ENCODE measurements around the gene NUP214. TPM values are rescaled to one million over a fixed set of nuclear protein-coding genes. Genes with fewer than 3 reads are reported as not detected.

The NUP214 gene
- total RNA-seq, 1 experiment from 2014 or later: 35.5 TPM

DNA sequence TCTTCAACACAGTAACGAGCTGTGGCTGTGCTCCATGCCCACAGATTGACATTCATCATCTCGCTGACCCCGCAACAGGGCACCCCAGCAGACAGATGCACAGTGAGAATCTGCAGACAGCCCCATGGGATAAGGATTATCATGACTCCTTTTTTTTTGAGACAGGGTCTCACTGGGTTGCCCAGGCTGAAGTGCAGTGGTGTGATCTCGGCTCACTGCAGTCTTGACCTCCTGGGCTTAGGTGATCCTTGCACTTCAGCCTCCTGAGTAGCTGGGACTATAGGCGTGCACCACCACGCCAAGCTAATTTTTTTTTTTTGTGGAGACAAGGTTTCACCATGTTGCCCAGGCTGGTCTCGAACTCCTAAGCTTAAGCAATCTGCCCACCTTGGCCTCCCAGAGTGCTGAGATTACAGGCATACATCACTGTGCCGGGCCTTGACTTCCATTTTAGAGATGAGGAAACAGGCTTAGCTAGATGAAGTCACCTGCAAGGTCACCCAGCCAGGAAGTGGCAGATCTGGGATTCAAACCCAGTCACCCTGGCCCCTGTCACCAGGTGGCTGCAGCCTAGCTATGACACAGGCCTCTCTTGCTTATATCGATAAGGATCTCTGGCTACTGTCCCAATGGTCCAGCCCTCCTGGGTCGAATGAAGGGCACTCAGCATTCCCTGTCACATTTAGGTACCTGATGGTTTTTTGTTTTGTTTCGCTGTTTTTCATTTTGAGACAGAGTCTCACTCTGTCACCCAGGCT, 24.0 kb upstream of the NUP214 start:
- intact Hi-C loops (cut with micrococcal nuclease): no loop called here
- BruUV-seq (replicated peaks): no TSS peak
- H3K9me3 ChIP-seq (ENCODE audit: control insufficient read depth in 1 of 2, insufficient read depth in 1 of 2, low read depth in 1 of 2, low read length in 2 of 2): no peaks in the 10 kb centered on the region
- no peaks in the 10 kb centered on the region for H4K20me1 ChIP-seq (ENCODE audit: insufficient read depth)
- no peaks in the 10 kb centered on the region for H3K36me3 ChIP-seq (ENCODE audit: control insufficient read depth in 1 of 2, insufficient read depth in 2 of 2, low read length in 2 of 2)
- RAD21 ChIA-PET (ENCODE audit: low non-redundant PET in 1 of 2, low total read pairs in 2 of 2, uncharacterized antibody in 2 of 2, unreplicated experiment in 2 of 2): no interaction called here
- H3K9ac ChIP-seq (ENCODE audit: low read length): no peak overlapping the region
- H3K4me2 ChIP-seq (ENCODE audit: low read length): no peak overlapping the region
- H3K27ac ChIP-seq (ENCODE audit: low read depth, low read length): no peak overlapping the region
- no peak overlapping the region for H3K4me3 ChIP-seq (replicated peaks in 1 of 2; ENCODE audit: low read depth in 1 of 2, low read length in 2 of 2)
- H3K4me1 ChIP-seq (ENCODE audit: control insufficient read depth in 1 of 2, insufficient read depth in 2 of 2, low read length in 2 of 2): peaks cover 9 to 18% of the 10 kb centered on the region in 2 experiments
- TF ChIP-seq, protein P1, sequence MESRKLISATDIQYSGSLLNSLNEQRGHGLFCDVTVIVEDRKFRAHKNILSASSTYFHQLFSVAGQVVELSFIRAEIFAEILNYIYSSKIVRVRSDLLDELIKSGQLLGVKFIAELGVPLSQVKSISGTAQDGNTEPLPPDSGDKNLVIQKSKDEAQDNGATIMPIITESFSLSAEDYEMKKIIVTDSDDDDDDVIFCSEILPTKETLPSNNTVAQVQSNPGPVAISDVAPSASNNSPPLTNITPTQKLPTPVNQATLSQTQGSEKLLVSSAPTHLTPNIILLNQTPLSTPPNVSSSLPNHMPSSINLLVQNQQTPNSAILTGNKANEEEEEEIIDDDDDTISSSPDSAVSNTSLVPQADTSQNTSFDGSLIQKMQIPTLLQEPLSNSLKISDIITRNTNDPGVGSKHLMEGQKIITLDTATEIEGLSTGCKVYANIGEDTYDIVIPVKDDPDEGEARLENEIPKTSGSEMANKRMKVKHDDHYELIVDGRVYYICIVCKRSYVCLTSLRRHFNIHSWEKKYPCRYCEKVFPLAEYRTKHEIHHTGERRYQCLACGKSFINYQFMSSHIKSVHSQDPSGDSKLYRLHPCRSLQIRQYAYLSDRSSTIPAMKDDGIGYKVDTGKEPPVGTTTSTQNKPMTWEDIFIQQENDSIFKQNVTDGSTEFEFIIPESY (IDR thresholded peaks at IDR 0.05; ENCODE audit: extremely low read depth, insufficient replicate concordance, low read length): no peak
- TF ChIP-seq EZH2phosphoT487 (IDR thresholded peaks at IDR 0.05; ENCODE audit: borderline replicate concordance): no peak
- TF ChIP-seq ZNF274 (IDR thresholded peaks at IDR 0.05; ENCODE audit: low read depth, low read length): no peak
- TF ChIP-seq, protein P2, sequence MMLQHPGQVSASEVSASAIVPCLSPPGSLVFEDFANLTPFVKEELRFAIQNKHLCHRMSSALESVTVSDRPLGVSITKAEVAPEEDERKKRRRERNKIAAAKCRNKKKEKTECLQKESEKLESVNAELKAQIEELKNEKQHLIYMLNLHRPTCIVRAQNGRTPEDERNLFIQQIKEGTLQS (IDR thresholded peaks at IDR 0.05): no peak
- no peak for TF ChIP-seq SP1 (IDR thresholded peaks at IDR 0.05; ENCODE audit: low read depth)
- POLR2A ChIA-PET: interaction anchor here (0.6 kb wide), 1 partner anchor 31 kb away, joined by 4 read pairs; no protein-coding TSS in a partner anchor
- no peak for DNase-seq (ENCODE audit: low read depth, low spot score)
- no peak for ATAC-seq
- CTCF ChIA-PET: no interaction called here
- H3K27me3 ChIP-seq (ENCODE audit: insufficient read depth, low read length): no peaks in the 10 kb centered on the region
- H3K79me2 ChIP-seq (ENCODE audit: insufficient read depth, low read length): no peaks in the 10 kb centered on the region; the same call in 1 of the 2 replicates
- H2AFZ ChIP-seq (ENCODE audit: low read depth, low read length, poor library complexity, severe bottlenecking): no peak overlapping the region
- no peaks in the 10 kb centered on the region for H3K9me2 ChIP-seq (ENCODE audit: insufficient read depth)

DNA sequence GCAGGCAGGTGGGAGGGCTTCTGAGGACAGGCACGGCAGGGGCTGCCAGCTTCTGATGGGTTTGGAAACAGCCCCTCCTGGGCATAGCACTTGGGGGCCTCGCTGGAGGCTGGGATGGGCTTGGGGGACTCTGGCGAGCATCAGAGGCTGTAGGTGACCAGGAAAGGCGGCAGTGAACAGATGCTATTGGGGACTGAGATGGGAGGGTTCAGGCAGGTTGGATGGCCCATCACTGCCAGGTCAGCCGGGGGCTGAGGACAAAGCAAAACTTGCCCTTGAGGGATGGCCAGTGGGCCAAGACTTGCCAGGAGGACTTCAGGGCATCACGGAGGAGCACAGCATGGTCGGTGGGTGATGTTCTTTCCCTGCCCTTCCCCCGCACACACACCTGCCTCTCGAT, 22.4 kb upstream of the NUP214 start:
- ChIA-PET POLR2A (no interaction called here), RAD21 (ENCODE audit: low non-redundant PET in 1 of 2, low total read pairs in 2 of 2, uncharacterized antibody in 2 of 2, unreplicated experiment in 2 of 2) (no interaction called here), CTCF (no interaction called here)
- Histone ChIP-seq H3K4me3 (replicated peaks in 1 of 2; ENCODE audit: low read depth in 1 of 2, low read length in 2 of 2) (no peak overlapping the region), H2AFZ (ENCODE audit: low read depth, low read length, poor library complexity, severe bottlenecking) (no peak overlapping the region), H3K27ac (ENCODE audit: low read depth, low read length) (no peak overlapping the region), H3K9ac (ENCODE audit: low read length) (no peak overlapping the region), H3K9me2 (ENCODE audit: insufficient read depth) (no peaks in the 10 kb centered on the region), H4K20me1 (ENCODE audit: insufficient read depth) (no peaks in the 10 kb centered on the region), H3K36me3 (ENCODE audit: control insufficient read depth in 1 of 2, insufficient read depth in 2 of 2, low read length in 2 of 2) (no peaks in the 10 kb centered on the region), H3K79me2 (ENCODE audit: insufficient read depth, low read length) (no peaks in the 10 kb centered on the region), H3K4me1 (ENCODE audit: control insufficient read depth in 1 of 2, insufficient read depth in 2 of 2, low read length in 2 of 2) (peaks cover 0 to 4% of the 10 kb centered on the region in 2 experiments; a peak in 1 of 4 replicates), H3K9me3 (ENCODE audit: control insufficient read depth in 1 of 2, insufficient read depth in 1 of 2, low read depth in 1 of 2, low read length in 2 of 2) (no peaks in the 10 kb centered on the region), H3K4me2 (ENCODE audit: low read length) (no peak overlapping the region), H3K27me3 (ENCODE audit: insufficient read depth, low read length) (no peaks in the 10 kb centered on the region)
- no peak for DNase-seq (ENCODE audit: low read depth, low spot score)
- ATAC-seq: no peak
- intact Hi-C loops (cut with micrococcal nuclease): no loop called here
- no TSS peak for BruUV-seq (replicated peaks)
- TF ChIP-seq TCF7L2 (IDR thresholded peaks at IDR 0.05; ENCODE audit: borderline replicate concordance, extremely low read depth, insufficient read depth, insufficient read length) (no peak), ZNF274 (IDR thresholded peaks at IDR 0.05; ENCODE audit: low read depth, low read length) (no peak), JUND (IDR thresholded peaks at IDR 0.05) (no peak), EZH2phosphoT487 (IDR thresholded peaks at IDR 0.05; ENCODE audit: borderline replicate concordance) (no peak), SP1 (IDR thresholded peaks at IDR 0.05; ENCODE audit: low read depth) (no peak), POLR2A (IDR thresholded peaks at IDR 0.05; ENCODE audit: borderline replicate concordance, extremely low read depth, insufficient read depth, insufficient read length) (no peak), SRF (IDR thresholded peaks at IDR 0.05; ENCODE audit: low read depth) (no peak), FOSL1 (IDR thresholded peaks at IDR 0.05; ENCODE audit: low read depth) (no peak), ELF1 (IDR thresholded peaks at IDR 0.05; ENCODE audit: borderline replicate concordance, low read depth) (no peak), POLR2AphosphoS5 (IDR thresholded peaks at IDR 0.05; ENCODE audit: low read depth, low read length) (no peak), SIN3A (IDR thresholded peaks at IDR 0.05; ENCODE audit: low read depth) (no peak), EZH2 (IDR thresholded peaks at IDR 0.05) (no peak)
- TF ChIP-seq, protein P3, sequence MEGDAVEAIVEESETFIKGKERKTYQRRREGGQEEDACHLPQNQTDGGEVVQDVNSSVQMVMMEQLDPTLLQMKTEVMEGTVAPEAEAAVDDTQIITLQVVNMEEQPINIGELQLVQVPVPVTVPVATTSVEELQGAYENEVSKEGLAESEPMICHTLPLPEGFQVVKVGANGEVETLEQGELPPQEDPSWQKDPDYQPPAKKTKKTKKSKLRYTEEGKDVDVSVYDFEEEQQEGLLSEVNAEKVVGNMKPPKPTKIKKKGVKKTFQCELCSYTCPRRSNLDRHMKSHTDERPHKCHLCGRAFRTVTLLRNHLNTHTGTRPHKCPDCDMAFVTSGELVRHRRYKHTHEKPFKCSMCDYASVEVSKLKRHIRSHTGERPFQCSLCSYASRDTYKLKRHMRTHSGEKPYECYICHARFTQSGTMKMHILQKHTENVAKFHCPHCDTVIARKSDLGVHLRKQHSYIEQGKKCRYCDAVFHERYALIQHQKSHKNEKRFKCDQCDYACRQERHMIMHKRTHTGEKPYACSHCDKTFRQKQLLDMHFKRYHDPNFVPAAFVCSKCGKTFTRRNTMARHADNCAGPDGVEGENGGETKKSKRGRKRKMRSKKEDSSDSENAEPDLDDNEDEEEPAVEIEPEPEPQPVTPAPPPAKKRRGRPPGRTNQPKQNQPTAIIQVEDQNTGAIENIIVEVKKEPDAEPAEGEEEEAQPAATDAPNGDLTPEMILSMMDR (IDR thresholded peaks at IDR 0.05 in 2 of 3, conservative IDR thresholded peaks at IDR 0.05 in 1 of 3; ENCODE audit: borderline replicate concordance in 1 of 3, insufficient read depth in 1 of 3, low read depth in 2 of 3, low read length in 2 of 3): no peak
- TF ChIP-seq, protein P4, sequence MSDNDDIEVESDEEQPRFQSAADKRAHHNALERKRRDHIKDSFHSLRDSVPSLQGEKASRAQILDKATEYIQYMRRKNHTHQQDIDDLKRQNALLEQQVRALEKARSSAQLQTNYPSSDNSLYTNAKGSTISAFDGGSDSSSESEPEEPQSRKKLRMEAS (IDR thresholded peaks at IDR 0.05): no peak
